Measurements from ENCODE around the gene SPRR2A. TPM values are rescaled to one million over a fixed set of nuclear protein-coding genes. Genes with fewer than 3 reads are reported as not detected.

Gene SPRR2A
- total RNA-seq, 1 experiment from 2014 or later, result not detected

DNA sequence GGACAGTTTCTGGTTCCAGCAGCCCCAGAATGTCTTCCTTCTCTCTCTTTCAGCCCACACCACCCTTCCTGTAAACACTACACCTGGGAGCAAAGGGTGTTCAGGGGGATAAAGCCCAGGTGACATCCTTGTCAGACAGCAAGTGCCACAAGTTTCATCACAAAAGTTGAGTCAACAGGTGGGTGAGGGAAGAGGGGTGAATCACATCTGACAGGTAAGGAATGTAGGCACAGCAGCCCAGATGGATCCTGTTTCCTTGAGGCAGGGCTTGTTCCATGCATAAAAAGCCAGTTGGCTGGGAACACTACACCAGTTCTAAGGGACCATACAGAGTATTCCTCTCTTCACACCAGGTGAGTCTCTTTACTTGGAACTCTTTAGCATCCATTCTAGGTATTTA lies 26.4 kb downstream of the SPRR2A start, which contains the start of gene SPRR1B:
Gene SPRR1B (plus strand): TSS at position 309 of the 400 bp plus-strand sequence. CDS start 1,143 bp downstream, outside the sequence.
- intact Hi-C loops (cut with micrococcal nuclease), result loop anchor here (5.0 kb wide), 2 partner anchors 159 to 379 kb away; no protein-coding TSS in a partner anchor
- H3K4me1 ChIP-seq (ENCODE audit: control insufficient read depth in 1 of 2, insufficient read depth in 2 of 2, low read length in 2 of 2), result peaks cover 0 to 6% of the 10 kb centered on the region in 2 experiments; a peak in 1 of 4 replicates
- H3K79me2 ChIP-seq (ENCODE audit: insufficient read depth, low read length), result no peaks in the 10 kb centered on the region
- POLR2A ChIA-PET, result no interaction called here
- H3K4me3 ChIP-seq (replicated peaks in 1 of 2; ENCODE audit: low read depth in 1 of 2, low read length in 2 of 2), result no peak within 1 kb of the TSS
- BruUV-seq (replicated peaks), result no TSS peak
- RAD21 ChIA-PET (ENCODE audit: low non-redundant PET in 1 of 2, low total read pairs in 2 of 2, uncharacterized antibody in 2 of 2, unreplicated experiment in 2 of 2), result no interaction called here
- no peaks in the 10 kb centered on the region for H3K9me2 ChIP-seq (ENCODE audit: insufficient read depth)
- no peaks in the 10 kb centered on the region for H4K20me1 ChIP-seq (ENCODE audit: insufficient read depth)
- H3K27ac ChIP-seq (ENCODE audit: low read depth, low read length), result no peak within 1 kb of the TSS
- CTCF ChIA-PET, result no interaction called here
- peaks cover 12% of the 10 kb centered on the region; the same call in 1 of the 2 replicates for H3K27me3 ChIP-seq (ENCODE audit: insufficient read depth, low read length)
- H3K9me3 ChIP-seq (ENCODE audit: control insufficient read depth in 1 of 2, insufficient read depth in 1 of 2, low read depth in 1 of 2, low read length in 2 of 2), result no peaks in the 10 kb centered on the region
- no peak within 1 kb of the TSS for H3K9ac ChIP-seq (ENCODE audit: low read length)
- no peak within 1 kb of the TSS for H3K4me2 ChIP-seq (ENCODE audit: low read length)
- no peak within 1 kb of the TSS for H2AFZ ChIP-seq (ENCODE audit: low read depth, low read length, poor library complexity, severe bottlenecking)
- ATAC-seq (no peak), DNase-seq (ENCODE audit: low read depth, low spot score) (no peak)
- TF ChIP-seq TCF7L2 (IDR thresholded peaks at IDR 0.05; ENCODE audit: borderline replicate concordance, extremely low read depth, insufficient read depth, insufficient read length) (no peak), CEBPB (IDR thresholded peaks at IDR 0.05; ENCODE audit: low read depth) (0 out of 2 replicates have a peak, but pooled peaks have one; percentile 19)
- no peaks in the 10 kb centered on the region for H3K36me3 ChIP-seq (ENCODE audit: control insufficient read depth in 1 of 2, insufficient read depth in 2 of 2, low read length in 2 of 2)

GRCh38 chr1:153028766-153029165 lies 28.5 kb downstream of the SPRR2A start:
- DNase-seq (ENCODE audit: low read depth, low spot score) (no peak), ATAC-seq (no peak)
- peaks cover 0 to 6% of the 10 kb centered on the region in 2 experiments; a peak in 1 of 4 replicates for H3K4me1 ChIP-seq (ENCODE audit: control insufficient read depth in 1 of 2, insufficient read depth in 2 of 2, low read length in 2 of 2)
- H3K79me2 ChIP-seq (ENCODE audit: insufficient read depth, low read length), result no peaks in the 10 kb centered on the region
- H3K27ac ChIP-seq (ENCODE audit: low read depth, low read length), result no peak overlapping the region
- intact Hi-C loops (cut with micrococcal nuclease), result no loop called here
- ChIA-PET RAD21 (ENCODE audit: low non-redundant PET in 1 of 2, low total read pairs in 2 of 2, uncharacterized antibody in 2 of 2, unreplicated experiment in 2 of 2) (no interaction called here), POLR2A (no interaction called here), CTCF (no interaction called here)
- BruUV-seq (replicated peaks), result no TSS peak
- no peaks in the 10 kb centered on the region for H3K36me3 ChIP-seq (ENCODE audit: control insufficient read depth in 1 of 2, insufficient read depth in 2 of 2, low read length in 2 of 2)
- H3K4me3 ChIP-seq (replicated peaks in 1 of 2; ENCODE audit: low read depth in 1 of 2, low read length in 2 of 2), result no peak overlapping the region
- no peak overlapping the region for H2AFZ ChIP-seq (ENCODE audit: low read depth, low read length, poor library complexity, severe bottlenecking)
- no peak overlapping the region for H3K9ac ChIP-seq (ENCODE audit: low read length)
- no peak overlapping the region for H3K4me2 ChIP-seq (ENCODE audit: low read length)
- H4K20me1 ChIP-seq (ENCODE audit: insufficient read depth), result no peaks in the 10 kb centered on the region
- no peaks in the 10 kb centered on the region for H3K9me2 ChIP-seq (ENCODE audit: insufficient read depth)
- no peaks in the 10 kb centered on the region for H3K9me3 ChIP-seq (ENCODE audit: control insufficient read depth in 1 of 2, insufficient read depth in 1 of 2, low read depth in 1 of 2, low read length in 2 of 2)
- no peak for TF ChIP-seq EZH2phosphoT487 (IDR thresholded peaks at IDR 0.05; ENCODE audit: borderline replicate concordance)
- TF ChIP-seq, protein P1, sequence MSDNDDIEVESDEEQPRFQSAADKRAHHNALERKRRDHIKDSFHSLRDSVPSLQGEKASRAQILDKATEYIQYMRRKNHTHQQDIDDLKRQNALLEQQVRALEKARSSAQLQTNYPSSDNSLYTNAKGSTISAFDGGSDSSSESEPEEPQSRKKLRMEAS (IDR thresholded peaks at IDR 0.05), result no peak
- H3K27me3 ChIP-seq (ENCODE audit: insufficient read depth, low read length), result peaks cover 16% of the 10 kb centered on the region; the same call in 1 of the 2 replicates
